ENCODE data around the gene GRID1.

The GRID1 gene

GRCh38 chr10:86334488-86335085 lies 32.0 kb downstream of the GRID1 start:
- no peak for DNase-seq

- DNase-seq, result no peak
Measured at GRCh38 chr10:86333826-86334487, 32.6 kb downstream of the GRID1 start.

DNA sequence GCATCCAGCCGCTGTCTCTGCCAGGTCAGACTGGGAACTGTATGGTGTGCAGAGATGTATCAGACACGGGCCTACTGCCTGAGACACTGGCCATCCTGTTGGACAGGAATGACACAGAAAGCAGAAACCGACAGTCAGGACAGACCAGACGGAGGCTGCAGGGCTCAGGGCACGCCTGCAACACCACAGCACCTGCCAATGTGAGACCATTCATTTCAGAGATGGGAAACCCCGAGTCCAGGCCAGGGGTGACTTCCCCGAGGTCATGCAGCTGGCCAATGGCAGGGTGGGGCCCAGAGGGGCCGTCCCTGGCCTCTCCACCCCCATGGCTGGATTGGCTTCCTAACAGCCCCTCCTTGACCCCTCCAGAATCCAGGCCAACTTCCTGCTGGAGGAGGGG lies 34.7 kb downstream of the GRID1 start:
- DNase-seq, result no peak

- DNase-seq, result no peak
Measured at GRCh38 chr10:86330778-86331763, 35.5 kb downstream of the GRID1 start.

GRCh38 chr10:86329896-86330680 lies 36.5 kb downstream of the GRID1 start:
- DNase-seq, result no peak

DNA sequence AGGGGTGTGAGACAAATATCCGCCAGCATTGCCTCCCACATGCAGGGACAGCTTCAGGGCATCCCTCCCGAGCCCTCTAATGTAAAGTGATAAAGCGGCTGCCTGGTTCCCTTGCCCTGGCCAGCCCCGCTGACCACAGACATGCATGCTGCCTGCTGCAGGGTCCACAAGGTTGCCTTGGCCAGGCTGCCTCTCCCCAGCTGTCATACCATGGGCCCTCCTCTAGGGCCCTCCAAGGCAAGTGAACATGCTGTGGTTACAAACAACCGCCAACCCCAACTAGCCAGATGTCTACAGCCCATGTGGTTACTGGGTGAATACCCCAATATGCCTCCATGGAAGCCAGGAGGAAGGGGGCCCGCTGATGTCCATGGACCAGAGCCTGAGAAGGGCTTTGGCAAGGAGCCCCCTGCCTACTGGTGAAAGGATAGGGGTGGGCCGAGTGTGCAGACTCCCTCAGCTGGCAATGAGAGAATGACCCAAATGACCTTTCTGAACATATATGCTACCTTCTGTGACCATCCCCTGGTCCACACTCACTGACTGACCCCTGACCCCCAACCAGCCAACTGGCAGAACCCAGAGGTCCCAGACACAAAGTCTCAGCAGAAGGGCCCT lies 37.4 kb downstream of the GRID1 start:
- no peak for DNase-seq

DNA sequence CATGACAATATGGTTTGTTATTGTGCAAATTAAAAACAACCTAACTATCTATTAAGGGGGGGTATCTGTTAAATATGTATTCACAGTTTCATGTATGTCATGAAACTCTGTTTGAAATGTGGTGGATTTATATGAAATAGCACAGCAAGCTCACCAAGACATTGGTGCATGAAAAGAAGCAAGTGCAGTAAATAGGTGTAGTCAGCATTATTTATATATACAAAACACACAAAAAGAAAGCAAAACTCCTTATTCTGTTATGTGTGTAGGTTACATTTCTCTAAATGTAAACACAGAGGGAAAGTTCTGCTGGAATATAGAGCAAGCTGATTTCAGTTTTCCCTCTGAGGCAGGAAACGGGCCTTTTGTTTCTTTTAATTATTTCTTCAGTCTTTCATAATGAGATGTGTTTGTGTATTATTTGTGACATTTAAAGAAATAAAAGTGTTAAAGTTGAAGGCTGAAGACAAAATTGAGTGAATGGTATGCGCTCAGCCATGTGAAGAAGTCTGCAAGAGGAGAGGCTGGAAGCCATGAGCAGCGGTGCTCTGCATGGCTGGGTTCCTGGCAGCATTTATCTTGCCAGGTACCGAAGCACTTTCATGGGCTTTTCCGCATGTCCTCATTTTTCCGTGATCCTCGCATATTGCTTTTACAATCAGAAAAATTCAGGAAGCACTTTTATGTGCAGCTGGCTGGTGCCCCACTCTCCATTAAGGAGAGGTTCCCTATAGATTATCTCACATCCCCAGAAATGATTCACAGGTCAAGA lies 38.5 kb downstream of the GRID1 start:
- DNase-seq, result no peak

- no peak for DNase-seq
Measured at GRCh38 chr10:86325158-86325557, 41.4 kb downstream of the GRID1 start.

DNA sequence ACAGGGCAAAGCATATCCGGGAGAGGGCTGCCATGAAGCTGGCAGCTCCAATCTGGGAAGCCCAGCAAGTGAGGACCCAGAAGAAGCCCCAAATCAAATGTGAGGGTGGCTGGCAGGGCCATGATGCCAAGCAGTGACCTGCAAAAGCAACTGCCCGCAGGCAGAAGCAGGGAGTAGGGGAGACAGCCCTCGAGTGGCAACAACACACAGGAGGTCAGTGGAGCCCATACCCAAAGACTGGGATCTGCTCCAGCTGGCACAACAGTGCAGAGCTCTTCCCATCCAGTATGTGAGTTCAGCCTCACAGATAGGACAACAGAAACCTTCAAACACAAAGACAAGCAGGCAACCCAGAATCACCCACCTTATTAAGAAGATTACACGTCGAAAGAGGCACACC lies 45.0 kb downstream of the GRID1 start:
- no peak for DNase-seq

GRCh38 chr10:86319676-86320075 lies 46.9 kb downstream of the GRID1 start:
- DNase-seq, result no peak

- no peak for DNase-seq
Measured at GRCh38 chr10:86317949-86318725, 48.5 kb downstream of the GRID1 start.

DNA sequence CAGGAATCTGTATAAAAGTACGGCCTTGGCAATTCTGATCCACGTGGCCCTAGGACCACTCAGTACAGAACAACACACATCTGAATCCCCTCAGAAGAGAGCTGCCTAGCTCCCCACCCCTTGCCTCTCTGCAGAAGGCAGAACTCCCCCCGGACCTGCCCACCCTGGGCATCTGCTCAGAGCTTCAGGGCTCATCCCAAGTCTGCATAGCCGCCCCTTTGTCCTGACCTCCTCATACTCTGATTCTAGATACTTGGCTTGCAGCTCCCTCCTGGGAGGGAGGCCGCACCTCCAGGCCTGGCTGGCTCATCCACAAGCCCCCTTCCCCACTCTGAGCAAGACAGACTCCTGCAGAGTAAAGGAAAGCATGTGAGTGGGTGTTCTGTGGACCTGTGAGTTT lies 49.6 kb downstream of the GRID1 start:
- no peak for DNase-seq

DNA sequence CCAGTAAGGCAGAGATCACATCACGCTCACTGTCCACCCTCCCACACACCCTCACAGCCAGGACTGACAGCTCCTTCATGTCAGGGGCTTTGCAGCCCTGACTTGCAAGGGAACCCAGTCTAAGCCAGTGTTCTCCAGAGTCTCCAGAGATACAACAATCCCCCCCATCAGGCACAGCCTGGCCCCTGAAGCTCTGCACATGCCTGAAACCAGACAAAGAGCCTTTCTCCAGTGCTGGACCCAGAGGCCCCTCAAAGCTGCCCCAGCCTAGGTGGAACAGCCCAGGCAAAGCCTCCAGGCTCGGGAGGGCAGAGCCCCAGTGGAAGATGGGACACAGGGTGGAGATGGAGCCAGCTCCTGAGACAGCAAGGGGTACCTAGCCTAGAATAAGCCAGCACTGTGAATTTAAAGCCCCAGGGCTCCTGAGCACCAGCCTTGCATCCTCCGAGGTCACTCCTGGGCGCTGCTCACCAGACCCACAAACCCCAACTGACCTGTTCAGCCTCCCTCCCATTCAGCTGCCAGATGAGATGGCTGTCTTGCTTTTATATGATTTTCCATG lies 50.2 kb downstream of the GRID1 start:
- DNase-seq, result no peak

DNA sequence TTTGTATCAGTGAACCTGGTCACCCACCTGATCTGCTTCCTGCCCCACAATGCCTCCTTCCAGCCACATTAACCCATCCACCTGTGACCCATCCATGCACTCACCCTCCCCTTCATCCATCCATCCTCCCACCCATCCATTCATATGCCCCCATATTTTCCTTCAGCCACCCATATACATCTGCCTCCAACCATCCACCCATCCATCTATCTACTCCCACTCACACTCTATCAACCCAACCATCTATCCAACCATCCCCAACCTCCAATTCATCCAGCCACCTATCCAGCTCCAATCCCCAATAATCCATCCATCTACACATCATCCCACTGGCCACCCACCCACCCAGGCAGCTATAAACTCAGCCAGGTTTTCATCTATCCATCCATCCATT lies 51.0 kb downstream of the GRID1 start:
- no peak for DNase-seq

DNA sequence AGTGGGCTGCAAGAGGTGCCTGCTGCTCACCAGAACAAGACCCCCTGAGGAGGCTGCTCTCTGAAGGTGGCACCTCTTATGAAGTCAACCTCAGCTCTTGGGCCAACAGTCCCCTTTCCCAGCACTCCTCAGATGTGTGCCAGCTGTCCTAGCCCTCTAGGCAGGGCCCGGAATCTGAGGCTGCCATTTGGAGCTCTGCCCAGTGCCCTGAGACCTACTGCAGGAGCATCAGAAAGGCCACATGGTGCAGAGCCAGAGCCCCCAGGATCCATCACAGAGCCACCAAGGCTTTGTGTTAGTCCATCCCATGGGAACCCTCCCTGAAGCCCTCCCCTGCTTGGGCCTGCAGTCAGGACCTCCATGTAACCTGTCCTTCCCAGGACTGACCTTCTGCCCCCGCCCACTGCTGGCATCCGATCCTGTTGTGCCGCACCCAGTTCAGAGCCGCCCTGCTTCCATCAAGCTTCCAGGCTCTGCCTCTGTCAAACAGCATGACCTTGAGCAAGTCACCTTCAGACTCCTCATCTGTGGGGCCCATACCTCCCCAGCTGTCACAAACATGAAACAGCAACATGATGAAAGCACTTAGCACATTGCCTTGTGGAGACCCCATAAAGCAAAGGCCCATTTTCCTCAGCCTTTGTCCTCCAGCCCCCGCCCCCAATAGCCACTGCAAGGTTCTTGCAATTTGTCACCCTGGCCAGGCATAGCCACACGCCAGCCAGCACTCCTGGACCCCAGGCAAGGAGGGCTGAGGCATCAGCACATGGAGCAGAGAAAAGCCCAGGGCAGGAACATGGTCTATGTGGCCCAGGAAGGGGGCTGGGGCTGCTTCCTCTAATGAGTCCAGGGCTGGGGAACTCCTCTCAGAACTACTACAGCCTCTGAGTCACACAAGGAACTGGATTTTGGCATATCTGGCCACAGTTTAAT lies 51.7 kb downstream of the GRID1 start:
- no peak for DNase-seq

DNA sequence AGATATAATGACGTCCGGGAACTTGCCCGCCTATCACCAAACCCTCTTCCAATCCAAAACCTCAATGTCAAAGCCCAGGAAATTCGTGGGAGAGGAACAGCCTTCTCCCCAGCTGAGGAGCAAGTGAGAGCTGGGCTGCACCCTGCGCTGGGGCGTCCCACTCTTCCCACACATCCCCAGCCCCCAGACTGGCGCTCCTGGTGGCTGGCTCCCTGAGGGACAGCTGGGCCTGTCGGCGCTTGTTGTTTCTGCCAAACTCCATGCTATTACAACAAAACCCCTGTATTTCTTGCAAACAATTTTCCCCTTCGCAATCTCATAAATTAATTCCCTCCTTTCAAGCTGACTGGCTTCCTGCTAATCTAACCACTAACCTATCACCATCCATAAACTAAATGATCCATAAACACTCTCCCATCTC lies 53.0 kb downstream of the GRID1 start:
- DNase-seq, result no peak

GRCh38 chr10:86312701-86313270 lies 53.8 kb downstream of the GRID1 start:
- no peak for DNase-seq

- no peak for DNase-seq
Measured at GRCh38 chr10:86311906-86312305, 54.7 kb downstream of the GRID1 start.

GRCh38 chr10:86311190-86311589 lies 55.4 kb downstream of the GRID1 start:
- no peak for DNase-seq
